Stimulated activated effector memory CD8-positive, alpha-beta T cell treated with anti-CD3 and anti-CD28 coated beads, Interleukin-12 subunit alpha, Interleukin-12 subunit beta, amount 100 ng/mL, for 72 hours (primary cell): ENCODE data around the gene RPF1.
"Not testable (repeated sequence)": the region's sequence is repeated elsewhere in the genome, so short reads cannot be mapped to it uniquely, and the experiment has no call there.

Experiments used
- ATAC-seq: fragments of 150-1000 bp; cut with Tn5 transposase; 2 replicates; pipeline ENCODE4 v1.10.0; 2021
- DNase-seq, 2 donors: peaks; one replicate each; pipeline ENCODE4 v3.0.0; 2021 to 2022; ENCODE audit warnings: low spot score in 2 of 2
- H3K27ac Mint-ChIP-seq: one replicate; pipeline ENCODE4 v1.8.0; 2022; ENCODE audit warnings: mild to moderate bottlenecking, mixed read lengths
- H3K36me3 Mint-ChIP-seq: one replicate; pipeline ENCODE4 v1.8.0; 2022; ENCODE audit warnings: mild to moderate bottlenecking, mixed read lengths
- H3K4me1 Mint-ChIP-seq: one replicate; pipeline ENCODE4 v1.8.0; 2022; ENCODE audit warnings: mixed read lengths
- H3K4me3 Mint-ChIP-seq: one replicate; pipeline ENCODE4 v1.8.0; 2022; ENCODE audit warnings: mild to moderate bottlenecking, mixed read lengths
- H3K9me3 Mint-ChIP-seq: one replicate; pipeline ENCODE4 v1.8.0; 2022; ENCODE audit warnings: mixed read lengths

The RPF1 gene

DNA sequence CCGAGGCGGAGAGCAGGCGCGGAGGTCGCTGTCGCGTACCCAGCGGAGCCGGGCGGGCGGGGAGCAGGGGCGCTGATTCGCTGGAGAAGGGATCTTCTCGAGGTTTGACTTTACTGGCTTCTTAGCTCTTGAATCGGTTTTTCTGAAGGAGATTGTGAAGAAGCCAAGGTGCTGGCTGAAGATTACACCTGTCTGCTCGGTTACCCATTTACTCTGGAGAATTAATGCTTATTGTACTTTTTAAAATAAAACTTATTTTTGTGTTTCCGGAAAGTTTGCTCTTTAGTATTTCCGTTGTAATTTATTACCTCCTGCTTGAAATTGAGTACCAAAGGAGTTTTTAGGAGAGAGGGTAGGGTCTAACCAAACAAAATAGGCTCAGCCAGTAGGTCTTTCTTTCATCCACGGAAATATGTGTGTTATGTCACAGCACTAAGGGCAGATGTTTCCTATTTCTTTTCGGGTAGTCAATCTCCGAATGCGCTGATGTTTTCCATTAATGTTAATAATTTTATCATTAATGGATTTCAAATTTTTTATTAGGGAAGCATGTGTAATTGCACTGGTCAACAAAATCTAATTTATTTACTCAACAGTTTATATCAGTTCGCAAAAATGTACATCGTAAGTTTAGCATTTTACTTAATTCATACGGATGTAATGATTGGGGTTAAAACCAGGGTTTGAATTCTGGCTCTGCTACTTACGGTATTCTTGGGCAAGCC is 27.8 kb downstream of the RPF1 start:
- DNase-seq = no peak
- no peak for ATAC-seq
- Mint-ChIP-seq H3K27ac (peak overlapping the region; percentile 98), H3K4me3 (peak overlapping the region; percentile 94), H3K9me3 (no peaks in the 10 kb centered on the region), H3K4me1 (peaks cover 19% of the 10 kb centered on the region), H3K36me3 (peaks cover 37% of the 10 kb centered on the region)

DNA sequence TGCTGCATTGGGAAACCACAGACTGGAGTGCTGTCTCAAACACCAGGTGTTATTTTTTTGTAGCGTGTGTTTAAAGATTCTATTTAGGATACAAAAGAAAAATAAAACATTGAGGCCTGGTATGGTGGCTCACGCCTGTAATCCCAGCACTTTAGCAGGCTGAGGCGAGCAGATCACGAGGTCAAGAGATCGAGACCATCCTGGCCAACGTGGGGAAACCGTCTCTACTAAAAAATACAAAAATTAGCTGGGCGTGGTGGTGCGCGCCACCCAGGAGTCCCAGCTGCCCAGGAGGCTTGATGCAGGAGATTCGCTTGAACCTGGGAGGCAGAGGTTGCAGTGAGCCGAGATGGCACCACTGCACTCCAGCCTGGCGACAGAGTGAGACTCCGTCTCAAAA is 28.8 kb downstream of the RPF1 start:
- H3K27ac Mint-ChIP-seq, ATAC-seq, H3K9me3 Mint-ChIP-seq, H3K4me3 Mint-ChIP-seq, DNase-seq: not testable (repeated sequence)
- H3K4me1 Mint-ChIP-seq = peaks cover 19% of the 10 kb centered on the region
- H3K36me3 Mint-ChIP-seq = peaks cover 30% of the 10 kb centered on the region

- Mint-ChIP-seq H3K36me3 (peaks cover 30% of the 10 kb centered on the region), H3K4me1 (peaks cover 14% of the 10 kb centered on the region), H3K27ac (no peak overlapping the region), H3K4me3 (no peak overlapping the region), H3K9me3 (no peaks in the 10 kb centered on the region)
- no peak for ATAC-seq
- DNase-seq = no peak
These were observed 29.4 kb downstream of the RPF1 start for GRCh38 chr1:84508510-84508909.

GRCh38 chr1:84509029-84509428 is 30.0 kb downstream of the RPF1 start:
- no peak for ATAC-seq
- DNase-seq = no peak
- Mint-ChIP-seq H3K36me3 (peaks cover 30% of the 10 kb centered on the region), H3K9me3 (no peaks in the 10 kb centered on the region), H3K4me3 (no peak overlapping the region), H3K27ac (no peak overlapping the region), H3K4me1 (peaks cover 9% of the 10 kb centered on the region)

DNA sequence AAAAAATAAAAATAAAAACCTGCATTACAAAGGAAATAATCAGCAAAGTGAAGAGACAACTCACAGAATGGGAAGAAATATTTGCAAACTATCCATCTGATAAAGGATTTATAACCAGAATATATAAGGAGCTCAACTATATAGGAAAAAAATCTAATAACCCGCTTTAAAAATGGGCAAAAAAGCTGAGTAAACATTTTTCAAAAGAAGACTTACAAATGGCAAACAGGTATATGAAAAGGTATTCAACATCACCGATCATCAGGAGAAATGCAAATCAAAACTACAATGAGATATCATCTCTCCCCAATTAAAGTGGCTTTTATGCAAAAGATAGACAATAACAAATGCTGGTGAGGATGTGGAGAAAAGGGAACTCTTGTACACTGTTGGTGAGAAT is 31.1 kb downstream of the RPF1 start:
- Mint-ChIP-seq H3K36me3 (peaks cover 19% of the 10 kb centered on the region), H3K9me3 (no peaks in the 10 kb centered on the region), H3K4me1 (no peaks in the 10 kb centered on the region), H3K27ac (no peak overlapping the region), H3K4me3 (no peak overlapping the region)
- ATAC-seq (no peak), DNase-seq (no peak)

- Mint-ChIP-seq H3K9me3 (no peaks in the 10 kb centered on the region), H3K36me3 (peaks cover 14% of the 10 kb centered on the region), H3K27ac (no peak overlapping the region), H3K4me3 (no peak overlapping the region), H3K4me1 (no peaks in the 10 kb centered on the region)
- DNase-seq (no peak), ATAC-seq (no peak)
These were observed 31.6 kb downstream of the RPF1 start for GRCh38 chr1:84510668-84511067.

GRCh38 chr1:84524590-84524989 is 45.5 kb downstream of the RPF1 start:
- Mint-ChIP-seq H3K4me1 (no peaks in the 10 kb centered on the region), H3K36me3 (no peaks in the 10 kb centered on the region), H3K4me3 (no peak overlapping the region), H3K27ac (no peak overlapping the region), H3K9me3 (no peaks in the 10 kb centered on the region)
- DNase-seq = no peak
- no peak for ATAC-seq

- ATAC-seq = no peak
- no peak for DNase-seq
These were observed 46.7 kb downstream of the RPF1 start for GRCh38 chr1:84525779-84526178.

DNA sequence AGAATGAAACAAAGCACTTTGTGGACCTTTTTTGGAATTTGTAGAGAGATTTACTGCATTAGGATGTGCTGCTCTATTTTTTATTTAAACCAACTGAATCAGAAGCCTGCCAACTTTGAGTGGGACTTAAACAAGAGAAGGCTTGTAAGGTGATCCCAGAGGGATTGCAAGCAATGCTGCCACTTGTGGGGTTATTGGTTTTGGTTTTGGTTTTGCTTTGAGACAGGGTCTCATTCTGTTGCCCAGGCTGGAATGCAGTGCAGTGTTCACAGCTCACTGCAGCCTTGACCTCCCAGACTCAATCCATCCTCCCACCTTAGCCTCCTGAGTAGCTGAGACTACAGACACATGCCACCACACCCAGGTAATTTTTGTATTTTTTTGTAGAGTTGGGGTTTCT is 59.5 kb downstream of the RPF1 start:
- H3K36me3 Mint-ChIP-seq = peaks cover 8% of the 10 kb centered on the region
- H3K27ac Mint-ChIP-seq = no peak overlapping the region
- peaks cover 6% of the 10 kb centered on the region for H3K4me1 Mint-ChIP-seq
- H3K4me3 Mint-ChIP-seq = no peak overlapping the region
- no peaks in the 10 kb centered on the region for H3K9me3 Mint-ChIP-seq
- DNase-seq = no peak
- no peak for ATAC-seq

More at GRCh38 chr1:84525779-84526178, 46.7 kb downstream of the RPF1 start:
- Mint-ChIP-seq H3K4me1 (no peaks in the 10 kb centered on the region), H3K27ac (no peak overlapping the region), H3K36me3 (no peaks in the 10 kb centered on the region), H3K4me3 (no peak overlapping the region), H3K9me3 (no peaks in the 10 kb centered on the region)

GRCh38 chr1:84539972-84540371 is 60.9 kb downstream of the RPF1 start:
- H3K27ac Mint-ChIP-seq = no peak overlapping the region
- H3K9me3 Mint-ChIP-seq = no peaks in the 10 kb centered on the region
- peaks cover 6% of the 10 kb centered on the region for H3K4me1 Mint-ChIP-seq
- H3K4me3 Mint-ChIP-seq = no peak overlapping the region
- ATAC-seq (no peak), DNase-seq (no peak)
- peaks cover 8% of the 10 kb centered on the region for H3K36me3 Mint-ChIP-seq

- Mint-ChIP-seq H3K4me3 (no peak overlapping the region), H3K9me3 (no peaks in the 10 kb centered on the region), H3K4me1 (peaks cover 6% of the 10 kb centered on the region), H3K27ac (no peak overlapping the region), H3K36me3 (peaks cover 8% of the 10 kb centered on the region)
- DNase-seq = no peak
- no peak for ATAC-seq
These were observed 61.7 kb downstream of the RPF1 start for GRCh38 chr1:84540759-84541158.

DNA sequence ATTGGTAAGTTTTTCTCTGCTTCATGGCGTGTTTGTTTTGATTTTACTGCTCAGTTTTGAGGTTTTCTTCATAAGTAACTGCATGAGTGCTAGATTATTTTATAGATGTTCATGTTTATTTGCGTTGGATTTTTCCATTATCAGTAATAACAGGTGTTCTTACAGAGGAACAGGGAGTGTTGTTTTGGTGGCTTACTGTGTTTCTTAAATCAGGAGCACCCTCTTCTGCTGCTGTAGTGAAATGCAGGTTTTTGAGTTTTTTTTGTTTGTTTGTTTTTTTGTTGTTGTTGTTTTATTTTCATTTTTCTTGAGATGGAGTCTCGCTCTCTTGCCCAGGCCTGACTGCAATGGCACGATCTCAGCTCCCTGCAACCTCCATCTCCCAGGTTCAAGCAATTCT is 62.6 kb downstream of the RPF1 start:
- H3K27ac Mint-ChIP-seq = no peak overlapping the region
- ATAC-seq = no peak
- H3K4me3 Mint-ChIP-seq = no peak overlapping the region
- H3K36me3 Mint-ChIP-seq = peaks cover 8% of the 10 kb centered on the region
- peaks cover 6% of the 10 kb centered on the region for H3K4me1 Mint-ChIP-seq
- H3K9me3 Mint-ChIP-seq = no peaks in the 10 kb centered on the region
- no peak for DNase-seq
